DOHH2 (cell line): ENCODE measurements around the gene JMJD6.
"Not testable (repeated sequence)": the region's sequence is repeated elsewhere in the genome, so short reads cannot be mapped to it uniquely, and the experiment has no call there.

Experiments used
- H3F3A ChIP-seq: fragments of 200-600 bp; sonication (generic), shearing (Covaris generic); 2 replicates; pipeline ENCODE4 v1.6.0; 2016; ENCODE audit warnings: antibody characterized with exemption, mild to moderate bottlenecking; ENCODE audit not compliant: control insufficient read depth, insufficient read depth
- H3K27ac ChIP-seq: fragments of 200-600 bp; sonication (generic); 2 replicates; pipeline ENCODE4 v1.5.1; 2014; ENCODE audit warnings: low read depth, mild to moderate bottlenecking, low read length, moderate library complexity
- H3K27me3 ChIP-seq: fragments of 200-600 bp; sonication (generic); 2 replicates; pipeline ENCODE4 v1.6.1; 2014; ENCODE audit warnings: mild to moderate bottlenecking, low read length, mixed read lengths; ENCODE audit not compliant: control insufficient read depth
- H3K36me3 ChIP-seq: fragments of 200-600 bp; sonication (generic); 2 replicates; pipeline ENCODE4 v1.6.1; 2014; ENCODE audit warnings: mild to moderate bottlenecking, low read length, moderate library complexity, mixed read lengths; ENCODE audit not compliant: control insufficient read depth
- H3K4me1 ChIP-seq: fragments of 200-600 bp; sonication (generic); 2 replicates; pipeline ENCODE4 v1.6.1; 2014; ENCODE audit warnings: mild to moderate bottlenecking, low read length, mixed read lengths; ENCODE audit not compliant: control insufficient read depth
- H3K4me2 ChIP-seq: fragments of 200-600 bp; sonication (generic); 2 replicates; pipeline ENCODE4 v1.6.0; 2014; ENCODE audit warnings: mild to moderate bottlenecking, low read length, moderate library complexity
- H3K4me3 ChIP-seq: fragments of 200-600 bp; sonication (generic); 2 replicates; pipeline ENCODE4 v1.5.1; 2014; ENCODE audit warnings: mild to moderate bottlenecking, low read length, mixed read lengths
- H3K79me2 ChIP-seq: fragments of 200-600 bp; sonication (generic); 2 replicates; pipeline ENCODE4 v1.6.1; 2014; ENCODE audit warnings: mild to moderate bottlenecking, low read length, mixed read lengths; ENCODE audit not compliant: control insufficient read depth
- H3K9me2 ChIP-seq: fragments of 200-600 bp; sonication (generic); replicated peaks from 2 replicates; pipeline ENCODE4 v1.6.1; 2014; ENCODE audit warnings: mild to moderate bottlenecking, low read length, mixed read lengths; ENCODE audit not compliant: control insufficient read depth
- H3K9me3 ChIP-seq: fragments of 200-600 bp; sonication (generic); 2 replicates; pipeline ENCODE4 v1.6.1; 2014; ENCODE audit warnings: antibody characterized with exemption, low read length, mixed read lengths; ENCODE audit not compliant: control insufficient read depth, insufficient read depth
- H4K20me1 ChIP-seq: fragments of 200-600 bp; sonication (generic); 2 replicates; pipeline ENCODE4 v1.6.0; 2014; ENCODE audit warnings: low read depth, mild to moderate bottlenecking, antibody characterized with exemption, low read length, moderate library complexity; ENCODE audit not compliant: control insufficient read depth, insufficient read depth
- EZH2phosphoT487 ChIP-seq: fragments of 200-600 bp; sonication (generic); IDR thresholded peaks from 2 replicates; pipeline ENCODE4 v1.6.1; 2017; ENCODE audit warnings: borderline replicate concordance, mild to moderate bottlenecking, antibody characterized with exemption, low read length, moderate library complexity, mixed read lengths
- TF ChIP-seq, protein P1 (sequence below): fragments of 200-600 bp; sonication (generic); IDR thresholded peaks from one replicate; pipeline ENCODE4 v1.5.1; 2014; ENCODE audit warnings: antibody characterized with exemption, mild to moderate bottlenecking, low read depth, low read length; ENCODE audit not compliant: poor library complexity, severe bottlenecking

JMJD6 gene

DNA sequence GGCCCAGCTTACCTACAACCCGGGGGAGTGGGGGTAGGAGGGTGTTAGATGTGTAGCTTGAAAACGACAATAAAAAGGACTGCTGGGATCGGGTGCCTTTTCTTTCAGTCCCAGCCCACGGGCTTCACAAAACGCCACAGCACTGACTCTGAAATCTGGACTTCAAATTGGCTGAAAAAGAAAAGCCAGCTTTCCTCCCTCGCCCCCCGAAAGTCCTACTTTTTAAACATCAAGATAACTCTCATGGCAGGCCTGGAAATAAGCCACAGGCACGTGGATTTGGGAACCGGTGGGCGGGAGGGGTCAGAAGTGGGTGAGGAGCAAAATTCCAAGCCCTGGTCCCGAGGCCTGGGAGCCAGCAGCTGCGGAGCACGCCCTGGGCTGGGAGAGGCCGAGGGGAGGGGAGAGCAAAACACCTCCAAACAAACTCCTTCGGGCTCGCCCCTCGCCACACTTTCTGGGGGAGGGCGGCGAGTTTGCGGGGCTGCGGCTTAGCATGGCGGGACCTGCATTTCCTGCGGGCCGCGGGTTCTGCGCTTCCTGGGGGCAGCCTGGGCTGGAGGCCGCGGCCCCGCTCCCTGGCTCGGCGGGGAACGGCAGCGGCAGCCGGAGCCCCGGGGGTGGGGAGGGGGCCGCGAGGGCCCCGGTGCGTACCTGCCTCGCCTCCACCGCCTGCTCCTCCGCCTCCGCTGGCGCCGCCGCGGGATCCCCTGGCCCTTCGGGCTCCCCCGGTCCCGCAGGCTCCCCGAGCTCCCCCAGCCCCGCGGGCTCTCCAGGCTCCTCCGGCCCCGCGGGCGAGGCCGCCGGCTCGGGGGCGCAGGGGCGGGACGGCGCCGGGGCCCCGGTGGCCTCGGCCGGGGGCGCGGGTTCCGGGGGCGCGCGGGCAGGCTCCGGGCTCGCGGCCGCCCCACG, 16.2 kb downstream of the JMJD6 start:
- not testable (repeated sequence) for H3F3A ChIP-seq, H3K27ac ChIP-seq, H3K9me3 ChIP-seq, H4K20me1 ChIP-seq, H3K79me2 ChIP-seq, H3K9me2 ChIP-seq
- H3K4me1 ChIP-seq: peaks cover 12% of the 10 kb centered on the region
- peaks cover 27% of the 10 kb centered on the region for H3K27me3 ChIP-seq
- peaks cover 17% of the 10 kb centered on the region for H3K36me3 ChIP-seq
- H3K4me3 ChIP-seq: peak overlapping the region; percentile 47
- peak; percentile 67; the same call in 1 of the 2 replicates for TF ChIP-seq EZH2phosphoT487
- H3K4me2 ChIP-seq: peak overlapping the region; percentile 51

DNA sequence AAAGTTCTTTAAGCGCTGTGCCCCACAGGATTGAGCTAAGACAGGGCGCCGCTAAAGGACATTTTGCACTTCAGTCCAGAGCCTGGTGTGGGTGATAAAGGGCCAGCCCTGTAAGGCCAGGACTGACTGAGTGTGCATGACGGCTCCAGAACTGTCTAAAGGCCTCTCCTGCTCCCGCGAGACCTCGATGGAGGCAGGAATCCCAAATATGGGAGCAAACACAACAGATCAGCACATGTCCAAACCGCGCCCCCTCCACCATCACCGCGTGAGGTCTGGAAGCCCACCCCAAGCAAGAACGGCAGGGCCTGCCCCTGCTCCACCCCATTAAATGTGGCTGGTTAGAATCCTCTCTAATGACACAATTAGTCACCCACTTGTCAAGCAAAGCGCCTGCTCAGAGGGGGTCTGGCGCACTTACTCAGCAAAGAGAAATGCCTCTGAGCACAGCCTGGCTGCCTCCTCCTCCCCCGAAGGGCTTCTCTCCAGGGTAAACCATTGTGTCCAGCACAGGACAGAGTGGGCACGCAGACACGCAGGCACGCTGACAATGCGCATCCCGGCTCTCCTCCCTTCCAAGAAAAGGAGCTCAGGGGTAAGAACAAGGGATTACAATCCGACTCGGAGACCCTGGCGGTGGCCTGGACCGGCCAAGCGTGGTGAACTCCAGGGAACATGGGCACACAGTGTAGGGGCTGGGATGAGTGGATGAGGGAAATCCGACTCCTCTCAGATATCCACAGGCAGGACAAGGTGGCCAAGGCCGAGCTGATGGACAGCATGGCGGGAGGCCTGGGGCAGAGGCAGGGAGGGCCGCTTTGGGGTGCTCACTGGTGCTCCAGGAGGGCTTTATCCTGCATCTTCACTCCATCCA, 17.1 kb downstream of the JMJD6 start:
- Histone ChIP-seq H3K4me2 (no peak overlapping the region; the same call in 1 of the 2 replicates), H4K20me1 (no peaks in the 10 kb centered on the region), H3K36me3 (peaks cover 13% of the 10 kb centered on the region; the same call in 1 of the 2 replicates), H3F3A (peaks cover 7% of the 10 kb centered on the region), H3K9me2 (no peaks in the 10 kb centered on the region), H3K9me3 (no peaks in the 10 kb centered on the region), H3K4me3 (no peak overlapping the region), H3K79me2 (no peaks in the 10 kb centered on the region), H3K27me3 (peaks cover 27% of the 10 kb centered on the region), H3K4me1 (peaks cover 7% of the 10 kb centered on the region), H3K27ac (no peak overlapping the region)
- TF ChIP-seq, protein P1, sequence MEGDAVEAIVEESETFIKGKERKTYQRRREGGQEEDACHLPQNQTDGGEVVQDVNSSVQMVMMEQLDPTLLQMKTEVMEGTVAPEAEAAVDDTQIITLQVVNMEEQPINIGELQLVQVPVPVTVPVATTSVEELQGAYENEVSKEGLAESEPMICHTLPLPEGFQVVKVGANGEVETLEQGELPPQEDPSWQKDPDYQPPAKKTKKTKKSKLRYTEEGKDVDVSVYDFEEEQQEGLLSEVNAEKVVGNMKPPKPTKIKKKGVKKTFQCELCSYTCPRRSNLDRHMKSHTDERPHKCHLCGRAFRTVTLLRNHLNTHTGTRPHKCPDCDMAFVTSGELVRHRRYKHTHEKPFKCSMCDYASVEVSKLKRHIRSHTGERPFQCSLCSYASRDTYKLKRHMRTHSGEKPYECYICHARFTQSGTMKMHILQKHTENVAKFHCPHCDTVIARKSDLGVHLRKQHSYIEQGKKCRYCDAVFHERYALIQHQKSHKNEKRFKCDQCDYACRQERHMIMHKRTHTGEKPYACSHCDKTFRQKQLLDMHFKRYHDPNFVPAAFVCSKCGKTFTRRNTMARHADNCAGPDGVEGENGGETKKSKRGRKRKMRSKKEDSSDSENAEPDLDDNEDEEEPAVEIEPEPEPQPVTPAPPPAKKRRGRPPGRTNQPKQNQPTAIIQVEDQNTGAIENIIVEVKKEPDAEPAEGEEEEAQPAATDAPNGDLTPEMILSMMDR: no peak

- Histone ChIP-seq H3K9me3 (no peaks in the 10 kb centered on the region), H3F3A (peaks cover 7% of the 10 kb centered on the region), H3K36me3 (peaks cover 2% of the 10 kb centered on the region; the same call in 1 of the 2 replicates), H3K4me3 (no peak overlapping the region), H3K27ac (no peak overlapping the region), H3K9me2 (no peaks in the 10 kb centered on the region), H3K27me3 (peaks cover 27% of the 10 kb centered on the region), H4K20me1 (no peaks in the 10 kb centered on the region), H3K4me2 (no peak overlapping the region), H3K4me1 (peaks cover 7% of the 10 kb centered on the region), H3K79me2 (no peaks in the 10 kb centered on the region)
- TF ChIP-seq, protein P1: peak; percentile 51
- TF ChIP-seq EZH2phosphoT487: no peak
These were observed 18.2 kb downstream of the JMJD6 start for GRCh38 chr17:76707985-76708807.
